DND-41 (cell line): Measurements from ENCODE around the gene DSCAML1.

ENCODE experiments used
- ATAC-seq: fragments of 200-7000 bp; cut with Tn5 transposase; 3 replicates; pipeline ENCODE4 v1.9.1; 2021; ENCODE audit warnings: low read depth; ENCODE audit not compliant: insufficient read depth
- DNase-seq: peaks from one replicate; pipeline ENCODE4 v3.0.0-alpha.2; 2020
- H2AFZ ChIP-seq: 2 replicates; pipeline ENCODE4 v1.6.0; 2012; ENCODE audit warnings: low read depth, low read length
- H3K27ac ChIP-seq: 2 replicates; pipeline ENCODE4 v1.5.1; 2012; ENCODE audit warnings: low read length, inconsistent platforms
- H3K27me3 ChIP-seq: fragments of 200-600 bp; sonication (generic); 2 replicates; pipeline ENCODE4 v1.6.0; 2012; ENCODE audit warnings: low read length, mild to moderate bottlenecking, inconsistent platforms; ENCODE audit not compliant: insufficient read depth, poor library complexity
- H3K36me3 ChIP-seq: 2 replicates; pipeline ENCODE4 v1.5.1; 2012; ENCODE audit warnings: low read length, inconsistent platforms; ENCODE audit not compliant: insufficient read depth
- H3K4me1 ChIP-seq: 2 replicates; pipeline ENCODE4 v1.5.1; 2012; ENCODE audit warnings: mild to moderate bottlenecking, low read length; ENCODE audit not compliant: insufficient read depth
- H3K4me2 ChIP-seq: 2 replicates; pipeline ENCODE4 v1.6.0; 2012; ENCODE audit warnings: mild to moderate bottlenecking, moderate library complexity, low read length, inconsistent platforms; ENCODE audit not compliant: insufficient read depth
- H3K4me3 ChIP-seq, 2 experiments: fragments of 200-600 bp in 1 of 2; shearing (Covaris generic) in 1 of 2; 2 replicates each; pipeline ENCODE4 v1.5.1; 2012 to 2016; ENCODE audit warnings: inconsistent platforms in 2 of 2, low read length in 2 of 2, mild to moderate bottlenecking in 2 of 2, low read depth in 1 of 2, moderate library complexity in 1 of 2
- H3K79me2 ChIP-seq: 2 replicates; pipeline ENCODE4 v1.6.0; 2012; ENCODE audit warnings: low read length, inconsistent platforms; ENCODE audit not compliant: insufficient read depth
- H3K9ac ChIP-seq: 2 replicates; pipeline ENCODE4 v1.6.0; 2012; ENCODE audit warnings: low read depth, mild to moderate bottlenecking, inconsistent platforms, low read length, moderate library complexity
- H3K9me3 ChIP-seq: 2 replicates; pipeline ENCODE4 v1.5.1; 2012; ENCODE audit warnings: low read length, moderate library complexity, mild to moderate bottlenecking, inconsistent platforms; ENCODE audit not compliant: insufficient read depth, severe bottlenecking
- H4K20me1 ChIP-seq: 2 replicates; pipeline ENCODE4 v1.6.0; 2012; ENCODE audit warnings: low read length; ENCODE audit not compliant: insufficient read depth
- EZH2 ChIP-seq: IDR thresholded peaks from 3 replicates; pipeline ENCODE4 v1.6.1; 2012; ENCODE audit warnings: borderline replicate concordance, low read depth, mild to moderate bottlenecking, moderate library complexity, low read length, inconsistent platforms; ENCODE audit not compliant: severe bottlenecking
- TF ChIP-seq, protein P1 (sequence below): IDR thresholded peaks from 2 replicates; pipeline ENCODE4 v1.5.1; 2012; ENCODE audit warnings: borderline replicate concordance, low read length, moderate library complexity, mild to moderate bottlenecking; ENCODE audit not compliant: poor library complexity, severe bottlenecking; ENCODE audit errors: extremely low read depth

DSCAML1 gene

DNA sequence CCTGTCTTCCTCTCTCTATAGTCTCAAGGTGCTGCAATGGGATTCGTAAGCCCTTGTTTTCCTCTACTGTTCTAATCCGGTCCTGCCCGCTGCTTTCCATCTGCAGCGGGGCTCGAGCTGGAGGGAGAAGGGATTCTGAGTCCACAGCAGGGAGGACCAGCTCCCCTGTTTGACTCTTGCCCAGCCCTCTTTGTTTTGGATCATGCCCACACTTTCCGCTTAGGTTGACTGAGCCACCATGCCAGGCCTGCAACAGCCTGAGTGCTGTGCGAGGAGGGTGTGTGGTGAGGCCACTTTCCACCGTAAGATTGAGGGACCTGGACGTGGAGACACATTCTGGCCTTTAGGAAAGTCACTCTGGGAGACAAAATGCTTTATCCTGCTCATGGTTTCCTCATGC, 411.1 kb downstream of the DSCAML1 start:
- no peak overlapping the region for H3K27ac ChIP-seq
- no peak for DNase-seq
- no peak for ATAC-seq
- H3K9me3 ChIP-seq, result no peaks in the 10 kb centered on the region
- H2AFZ ChIP-seq, result no peak overlapping the region
- no peak overlapping the region for H3K4me2 ChIP-seq
- H3K4me1 ChIP-seq, result no peaks in the 10 kb centered on the region
- no peaks in the 10 kb centered on the region for H3K27me3 ChIP-seq
- TF ChIP-seq, protein P1, sequence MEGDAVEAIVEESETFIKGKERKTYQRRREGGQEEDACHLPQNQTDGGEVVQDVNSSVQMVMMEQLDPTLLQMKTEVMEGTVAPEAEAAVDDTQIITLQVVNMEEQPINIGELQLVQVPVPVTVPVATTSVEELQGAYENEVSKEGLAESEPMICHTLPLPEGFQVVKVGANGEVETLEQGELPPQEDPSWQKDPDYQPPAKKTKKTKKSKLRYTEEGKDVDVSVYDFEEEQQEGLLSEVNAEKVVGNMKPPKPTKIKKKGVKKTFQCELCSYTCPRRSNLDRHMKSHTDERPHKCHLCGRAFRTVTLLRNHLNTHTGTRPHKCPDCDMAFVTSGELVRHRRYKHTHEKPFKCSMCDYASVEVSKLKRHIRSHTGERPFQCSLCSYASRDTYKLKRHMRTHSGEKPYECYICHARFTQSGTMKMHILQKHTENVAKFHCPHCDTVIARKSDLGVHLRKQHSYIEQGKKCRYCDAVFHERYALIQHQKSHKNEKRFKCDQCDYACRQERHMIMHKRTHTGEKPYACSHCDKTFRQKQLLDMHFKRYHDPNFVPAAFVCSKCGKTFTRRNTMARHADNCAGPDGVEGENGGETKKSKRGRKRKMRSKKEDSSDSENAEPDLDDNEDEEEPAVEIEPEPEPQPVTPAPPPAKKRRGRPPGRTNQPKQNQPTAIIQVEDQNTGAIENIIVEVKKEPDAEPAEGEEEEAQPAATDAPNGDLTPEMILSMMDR, result no peak
- TF ChIP-seq EZH2, result no peak
- H4K20me1 ChIP-seq, result no peaks in the 10 kb centered on the region
- H3K79me2 ChIP-seq, result no peaks in the 10 kb centered on the region
- H3K36me3 ChIP-seq, result peaks cover 21% of the 10 kb centered on the region
- no peak overlapping the region for H3K9ac ChIP-seq
- no peak overlapping the region for H3K4me3 ChIP-seq

- H2AFZ ChIP-seq, result no peak overlapping the region
- H3K9ac ChIP-seq, result no peak overlapping the region
- TF ChIP-seq EZH2, result no peak
- TF ChIP-seq, protein P1, result no peak
- H3K4me2 ChIP-seq, result no peak overlapping the region
- peaks cover 25% of the 10 kb centered on the region for H3K36me3 ChIP-seq
- H4K20me1 ChIP-seq, result no peaks in the 10 kb centered on the region
- H3K4me3 ChIP-seq, result no peak overlapping the region
- ATAC-seq, result no peak
- no peaks in the 10 kb centered on the region for H3K4me1 ChIP-seq
- no peaks in the 10 kb centered on the region for H3K79me2 ChIP-seq
- H3K27ac ChIP-seq, result no peak overlapping the region
- no peaks in the 10 kb centered on the region for H3K9me3 ChIP-seq
- no peak for DNase-seq
- H3K27me3 ChIP-seq, result no peaks in the 10 kb centered on the region
Measured at GRCh38 chr11:117385471-117385870, 411.5 kb downstream of the DSCAML1 start.

DNA sequence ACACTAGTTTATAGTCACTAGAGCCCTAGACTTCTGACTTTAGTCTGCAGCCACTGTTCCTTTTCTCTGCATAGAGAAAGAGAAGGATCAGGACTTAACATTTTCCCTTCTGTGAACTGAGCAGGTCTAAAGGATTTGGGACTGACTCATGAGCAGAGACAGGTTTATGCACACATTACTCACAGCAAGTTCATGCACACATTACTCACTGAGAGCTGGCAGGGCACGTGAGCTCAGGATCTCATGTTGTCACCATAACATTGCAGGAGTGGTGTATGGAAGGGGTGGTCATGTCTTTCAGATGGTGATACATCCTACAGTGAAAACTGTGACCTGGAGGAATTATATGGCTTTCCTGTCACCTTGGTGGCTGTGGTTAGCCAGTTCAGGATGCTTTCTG, 413.0 kb downstream of the DSCAML1 start:
- Histone ChIP-seq H3K79me2 (no peaks in the 10 kb centered on the region), H2AFZ (no peak overlapping the region), H3K4me1 (no peaks in the 10 kb centered on the region), H4K20me1 (no peaks in the 10 kb centered on the region), H3K4me2 (no peak overlapping the region), H3K9ac (no peak overlapping the region), H3K9me3 (no peaks in the 10 kb centered on the region), H3K4me3 (no peak overlapping the region), H3K36me3 (peaks cover 28% of the 10 kb centered on the region), H3K27me3 (no peaks in the 10 kb centered on the region), H3K27ac (no peak overlapping the region)
- DNase-seq (no peak), ATAC-seq (no peak)
- TF ChIP-seq EZH2, result no peak
- TF ChIP-seq, protein P1, result no peak

DNA sequence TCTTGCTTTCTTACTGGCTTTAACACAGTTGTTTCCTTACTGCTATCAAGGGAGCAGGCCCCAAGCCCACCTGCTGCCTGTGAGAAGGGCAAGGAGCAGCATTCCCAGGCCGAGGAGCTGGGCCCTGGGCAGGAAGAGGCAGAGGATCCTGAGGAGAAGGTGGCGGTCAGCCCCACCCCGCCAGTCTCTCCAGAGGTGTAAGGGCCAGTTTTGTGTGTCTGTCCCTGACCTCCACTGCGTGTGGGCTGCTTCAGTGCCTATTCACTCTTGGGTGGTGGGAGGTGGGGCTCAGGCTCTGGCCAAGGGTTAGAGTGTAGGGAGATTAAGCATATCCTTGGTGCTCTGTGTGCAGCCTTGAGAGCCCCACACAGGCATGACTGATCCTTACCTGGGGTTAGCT, 414.3 kb downstream of the DSCAML1 start:
- ATAC-seq, result no peak
- Histone ChIP-seq H3K9me3 (no peaks in the 10 kb centered on the region), H2AFZ (no peak overlapping the region), H3K4me1 (no peaks in the 10 kb centered on the region), H3K9ac (no peak overlapping the region), H3K4me3 (no peak overlapping the region), H3K79me2 (no peaks in the 10 kb centered on the region), H3K36me3 (peaks cover 23% of the 10 kb centered on the region), H3K27ac (no peak overlapping the region), H3K27me3 (no peaks in the 10 kb centered on the region), H4K20me1 (no peaks in the 10 kb centered on the region), H3K4me2 (no peak overlapping the region)
- TF ChIP-seq EZH2, result no peak
- TF ChIP-seq, protein P1, result no peak
- no peak for DNase-seq
